HTERT RPE-1 (cell line): ENCODE results near the gene GSC2.

ENCODE experiments used
- in situ Hi-C: fragments of 300-500 bp; cut with MboI; formaldehyde crosslinking; loops from 4 replicates; pipeline ENCODE4 v1.14.3; 2020; ENCODE audit warnings: low sequenced_read_pairs

The GSC2 gene

GRCh38 chr22:19134176-19134831 lies 15.8 kb downstream of the GSC2 start:
- in situ Hi-C loops, result no loop called here

DNA sequence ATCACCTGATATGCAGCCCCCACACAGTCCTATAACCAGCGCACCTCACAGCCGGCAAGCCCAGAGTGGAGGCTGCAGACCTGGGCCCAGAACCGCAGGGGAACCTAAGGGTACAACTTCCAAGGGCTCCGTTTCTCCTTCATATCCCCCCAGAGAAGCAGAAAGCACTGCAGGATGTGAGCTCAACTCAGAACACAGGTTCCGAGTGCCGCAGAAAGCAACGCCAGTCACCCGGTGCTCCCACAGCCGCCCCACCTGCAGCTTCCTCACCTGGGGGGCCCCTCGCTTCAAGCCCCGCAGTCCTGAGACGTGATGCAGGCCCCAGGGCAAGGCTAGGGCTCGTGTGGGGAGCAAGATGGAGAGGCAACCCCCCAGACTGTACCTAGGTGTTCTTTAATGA lies 16.5 kb downstream of the GSC2 start:
- in situ Hi-C loops, result no loop called here

GRCh38 chr22:19132693-19133400 lies 17.2 kb downstream of the GSC2 start:
- in situ Hi-C loops, result no loop called here

DNA sequence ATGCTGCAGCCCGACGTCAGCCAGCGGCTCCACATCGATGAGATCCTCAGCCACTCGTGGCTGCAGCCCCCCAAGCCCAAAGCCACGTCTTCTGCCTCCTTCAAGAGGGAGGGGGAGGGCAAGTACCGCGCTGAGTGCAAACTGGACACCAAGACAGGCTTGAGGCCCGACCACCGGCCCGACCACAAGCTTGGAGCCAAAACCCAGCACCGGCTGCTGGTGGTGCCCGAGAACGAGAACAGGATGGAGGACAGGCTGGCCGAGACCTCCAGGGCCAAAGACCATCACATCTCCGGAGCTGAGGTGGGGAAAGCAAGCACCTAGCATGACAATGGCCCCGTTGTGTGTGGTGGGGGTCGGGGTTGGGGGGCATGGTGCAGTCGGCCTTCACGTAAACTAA lies 17.9 kb downstream of the GSC2 start:
- in situ Hi-C loops, result no loop called here

- in situ Hi-C loops, result no loop called here
These were observed 18.4 kb downstream of the GSC2 start for GRCh38 chr22:19131685-19132015.

DNA sequence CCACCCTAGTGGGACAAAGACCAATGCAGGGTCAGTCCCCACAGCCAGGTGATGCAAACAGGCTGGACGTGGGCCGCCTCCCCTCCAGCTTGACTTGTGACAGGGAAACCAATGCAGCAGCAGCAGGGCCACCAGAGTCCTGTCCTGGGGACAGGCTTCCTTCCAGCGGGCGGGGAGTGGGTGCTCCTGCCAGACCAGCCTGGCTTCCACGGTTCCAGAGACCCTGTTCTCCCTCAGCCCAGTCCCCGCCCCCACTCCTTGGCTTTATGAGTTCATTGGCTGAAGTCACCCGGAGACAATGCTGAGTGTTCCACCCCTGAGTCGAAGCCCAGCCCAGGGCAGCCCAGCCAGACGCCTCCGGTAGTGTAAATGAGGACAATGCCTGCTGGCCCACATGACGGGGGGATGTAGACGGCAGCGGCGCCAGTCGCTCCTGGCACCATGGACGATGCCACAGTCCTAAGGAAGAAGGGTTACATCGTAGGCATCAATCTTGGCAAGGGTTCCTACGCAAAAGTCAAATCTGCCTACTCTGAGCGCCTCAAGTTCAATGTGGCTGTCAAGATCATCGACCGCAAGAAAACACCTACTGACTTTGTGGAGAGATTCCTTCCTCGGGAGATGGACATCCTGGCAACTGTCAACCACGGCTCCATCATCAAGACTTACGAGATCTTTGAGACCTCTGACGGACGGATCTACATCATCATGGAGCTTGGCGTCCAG lies 19.0 kb downstream of the GSC2 start, which contains the start of gene TSSK2:
Gene TSSK2 (plus strand): TSS at position 350 of the 726 bp plus-strand sequence. CDS start 92 bp downstream, at position 442.
- in situ Hi-C loops, result no loop called here

GRCh38 chr22:19129871-19130270 lies 20.2 kb downstream of the GSC2 start:
- in situ Hi-C loops, result no loop called here

- in situ Hi-C loops, result no loop called here
These were observed 21.0 kb downstream of the GSC2 start for GRCh38 chr22:19128946-19129727.

- in situ Hi-C loops, result no loop called here
These were observed 22.1 kb downstream of the GSC2 start for GRCh38 chr22:19128009-19128401.

DNA sequence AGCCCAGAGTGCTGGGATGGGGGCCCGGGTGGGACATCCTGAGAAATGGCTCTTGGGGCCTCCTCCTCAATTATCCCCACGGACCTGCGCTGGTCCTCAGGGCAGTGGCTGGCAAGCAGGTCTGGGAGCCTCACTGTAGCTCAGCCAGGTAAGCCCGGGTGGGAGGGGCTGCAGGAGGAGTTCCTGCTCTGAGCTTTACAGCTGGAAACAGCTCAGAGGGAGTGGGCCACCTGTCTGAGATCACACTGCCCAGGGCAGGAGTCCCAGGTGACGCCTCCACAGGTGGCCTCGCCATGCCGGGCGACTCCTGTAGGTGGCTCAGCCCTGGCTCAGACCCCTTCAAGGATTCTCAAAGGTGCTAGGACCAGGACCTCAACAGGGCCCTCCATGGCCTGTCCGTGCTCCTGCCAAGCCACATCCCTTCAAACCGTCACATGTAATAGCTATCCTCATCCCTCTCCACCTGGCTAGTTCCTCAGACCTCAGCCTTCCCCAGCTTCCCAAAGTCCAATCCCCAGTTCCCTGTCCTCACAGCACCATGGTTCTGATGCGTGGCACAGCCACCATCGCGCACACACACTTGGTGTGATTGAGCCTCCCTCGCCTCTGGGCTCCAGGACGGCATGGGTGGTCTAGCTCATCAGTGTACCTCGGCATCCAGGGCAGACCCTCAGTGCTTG lies 22.6 kb downstream of the GSC2 start:
- in situ Hi-C loops, result no loop called here

- in situ Hi-C loops, result no loop called here
These were observed 23.5 kb downstream of the GSC2 start for GRCh38 chr22:19126309-19127273.

GRCh38 chr22:19125474-19126308 lies 24.4 kb downstream of the GSC2 start:
- in situ Hi-C loops, result no loop called here

DNA sequence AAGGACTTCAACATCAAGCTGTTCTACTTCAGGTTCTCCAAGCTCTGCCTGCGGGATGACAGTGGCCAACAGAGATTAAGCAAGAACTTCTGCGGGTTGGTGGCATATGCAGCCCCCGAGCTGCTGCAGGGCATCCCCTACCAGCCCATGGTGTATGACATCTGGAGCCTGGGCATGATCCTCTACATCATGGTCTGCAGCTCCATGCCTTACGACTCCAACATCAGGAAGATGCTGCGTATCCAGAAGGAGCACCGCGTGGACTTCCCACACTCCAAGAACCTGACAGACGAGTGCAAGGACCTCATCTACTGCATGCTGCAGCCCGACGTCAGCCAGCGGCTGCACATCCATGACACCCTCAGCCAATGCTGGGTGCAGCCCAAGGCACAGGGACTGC lies 25.1 kb downstream of the GSC2 start:
- in situ Hi-C loops, result no loop called here

DNA sequence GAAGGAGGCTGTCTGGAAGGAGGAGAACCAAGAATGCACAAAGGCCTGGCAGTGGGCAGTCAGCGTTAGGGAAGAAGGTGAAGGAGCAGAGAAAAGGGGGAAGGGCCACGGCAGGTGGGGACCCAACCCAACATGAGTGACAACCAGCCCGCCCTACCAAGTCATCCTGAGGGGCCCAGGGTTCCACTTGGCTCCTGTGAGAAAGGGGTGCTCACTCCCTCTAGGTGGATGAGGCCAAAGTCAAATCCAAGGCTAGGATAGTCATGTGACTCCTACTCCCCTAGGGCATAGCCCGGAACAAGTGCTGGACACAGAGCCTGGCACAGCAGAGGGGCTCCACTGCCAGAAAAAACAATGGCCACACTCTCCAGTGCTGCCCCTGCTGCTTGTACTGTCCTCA lies 25.7 kb downstream of the GSC2 start:
- in situ Hi-C loops, result no loop called here

GRCh38 chr22:19123936-19124335 lies 26.2 kb downstream of the GSC2 start:
- in situ Hi-C loops, result no loop called here

GRCh38 chr22:19122752-19123492 lies 27.2 kb downstream of the GSC2 start:
- in situ Hi-C loops, result no loop called here

GRCh38 chr22:19122143-19122751 lies 27.8 kb downstream of the GSC2 start, which contains the start of gene DGCR2:
Gene DGCR2 (minus strand): TSS chr22:19122412. CDS start chr22:19122206, 206 bp downstream.
- in situ Hi-C loops, result no loop called here
